Measurements from ENCODE around the gene PABPN1. TPM values are rescaled to one million over a fixed set of nuclear protein-coding genes. Genes with fewer than 3 reads are reported as not detected.

The PABPN1 gene
- total and polyA plus RNA-seq, 9 of the 15 experiments (the other 6 are each of a cell fraction or from before 2014, with no cell fraction given), result 32.6 to 388 (median 178) TPM

DNA sequence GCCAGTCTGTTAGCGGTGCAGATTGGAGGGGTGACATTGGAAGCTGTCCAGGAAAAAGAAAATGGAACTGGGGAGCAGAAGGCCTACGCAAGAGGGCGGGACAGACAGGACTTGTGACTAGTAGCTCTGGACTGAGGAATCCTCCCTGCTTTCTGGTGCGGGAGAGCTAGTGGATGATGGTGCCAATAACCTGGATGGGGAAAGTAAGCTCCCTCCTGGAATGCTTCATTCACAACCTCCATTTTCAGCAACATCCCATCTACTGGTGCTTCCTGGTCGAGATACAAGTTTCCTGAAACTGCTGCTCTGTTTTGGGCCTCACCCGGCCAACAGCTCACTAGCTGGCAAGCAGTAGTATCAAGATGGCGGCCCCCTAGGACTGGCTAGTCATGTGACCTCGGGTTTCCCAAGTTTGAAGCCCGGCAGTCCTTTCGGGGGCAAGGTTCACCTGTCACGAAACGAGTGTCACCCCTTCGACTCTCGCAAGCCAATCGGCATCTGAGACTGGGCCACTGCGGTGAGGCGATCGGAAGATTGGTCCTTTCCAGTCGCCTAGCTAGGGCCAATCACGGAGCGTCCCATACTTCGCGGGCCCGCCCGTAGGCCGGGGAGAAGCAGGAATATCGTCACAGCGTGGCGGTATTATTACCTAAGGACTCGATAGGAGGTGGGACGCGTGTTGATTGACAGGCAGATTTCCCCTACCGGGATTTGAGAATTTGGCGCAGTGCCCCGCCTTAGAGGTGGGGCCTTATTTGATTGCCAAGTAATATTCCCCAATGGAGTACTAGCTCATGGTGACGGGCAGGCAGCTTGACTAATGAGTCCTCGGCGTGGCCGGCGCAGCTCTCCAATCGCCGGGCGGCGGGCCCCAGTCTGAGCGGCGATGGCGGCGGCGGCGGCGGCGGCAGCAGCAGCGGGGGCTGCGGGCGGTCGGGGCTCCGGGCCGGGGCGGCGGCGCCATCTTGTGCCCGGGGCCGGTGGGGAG, at the start of gene PABPN1 (continued):
- TF ChIP-seq, protein P1, sequence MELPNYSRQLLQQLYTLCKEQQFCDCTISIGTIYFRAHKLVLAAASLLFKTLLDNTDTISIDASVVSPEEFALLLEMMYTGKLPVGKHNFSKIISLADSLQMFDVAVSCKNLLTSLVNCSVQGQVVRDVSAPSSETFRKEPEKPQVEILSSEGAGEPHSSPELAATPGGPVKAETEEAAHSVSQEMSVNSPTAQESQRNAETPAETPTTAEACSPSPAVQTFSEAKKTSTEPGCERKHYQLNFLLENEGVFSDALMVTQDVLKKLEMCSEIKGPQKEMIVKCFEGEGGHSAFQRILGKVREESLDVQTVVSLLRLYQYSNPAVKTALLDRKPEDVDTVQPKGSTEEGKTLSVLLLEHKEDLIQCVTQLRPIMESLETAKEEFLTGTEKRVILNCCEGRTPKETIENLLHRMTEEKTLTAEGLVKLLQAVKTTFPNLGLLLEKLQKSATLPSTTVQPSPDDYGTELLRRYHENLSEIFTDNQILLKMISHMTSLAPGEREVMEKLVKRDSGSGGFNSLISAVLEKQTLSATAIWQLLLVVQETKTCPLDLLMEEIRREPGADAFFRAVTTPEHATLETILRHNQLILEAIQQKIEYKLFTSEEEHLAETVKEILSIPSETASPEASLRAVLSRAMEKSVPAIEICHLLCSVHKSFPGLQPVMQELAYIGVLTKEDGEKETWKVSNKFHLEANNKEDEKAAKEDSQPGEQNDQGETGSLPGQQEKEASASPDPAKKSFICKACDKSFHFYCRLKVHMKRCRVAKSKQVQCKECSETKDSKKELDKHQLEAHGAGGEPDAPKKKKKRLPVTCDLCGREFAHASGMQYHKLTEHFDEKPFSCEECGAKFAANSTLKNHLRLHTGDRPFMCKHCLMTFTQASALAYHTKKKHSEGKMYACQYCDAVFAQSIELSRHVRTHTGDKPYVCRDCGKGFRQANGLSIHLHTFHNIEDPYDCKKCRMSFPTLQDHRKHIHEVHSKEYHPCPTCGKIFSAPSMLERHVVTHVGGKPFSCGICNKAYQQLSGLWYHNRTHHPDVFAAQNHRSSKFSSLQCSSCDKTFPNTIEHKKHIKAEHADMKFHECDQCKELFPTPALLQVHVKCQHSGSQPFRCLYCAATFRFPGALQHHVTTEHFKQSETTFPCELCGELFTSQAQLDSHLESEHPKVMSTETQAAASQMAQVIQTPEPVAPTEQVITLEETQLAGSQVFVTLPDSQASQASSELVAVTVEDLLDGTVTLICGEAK (IDR thresholded peaks at IDR 0.05), result peak; percentile 65; the same call in 1 of the 2 replicates
- TF ChIP-seq, protein P1 (CRISPR knock-in tag; IDR thresholded peaks at IDR 0.05), result no peak
- TF ChIP-seq, protein P2, sequence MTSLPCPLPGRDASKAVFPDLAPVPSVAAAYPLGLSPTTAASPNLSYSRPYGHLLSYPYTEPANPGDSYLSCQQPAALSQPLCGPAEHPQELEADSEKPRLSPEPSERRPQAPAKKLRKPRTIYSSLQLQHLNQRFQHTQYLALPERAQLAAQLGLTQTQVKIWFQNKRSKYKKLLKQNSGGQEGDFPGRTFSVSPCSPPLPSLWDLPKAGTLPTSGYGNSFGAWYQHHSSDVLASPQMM (CRISPR knock-in tag; IDR thresholded peaks at IDR 0.05), result no peak
- TF ChIP-seq CXXC5 (CRISPR knock-in tag; IDR thresholded peaks at IDR 0.05) (peak; percentile 88), MCM3 (IDR thresholded peaks at IDR 0.05) (no peak), DDX20 (tag; IDR thresholded peaks at IDR 0.05; ENCODE audit: low read depth) (no peak), ZBED1 (IDR thresholded peaks at IDR 0.05) (no peak; the same call in 1 of the 2 replicates), FOXA1 (IDR thresholded peaks at IDR 0.05; ENCODE audit: borderline replicate concordance) (no peak), PCBP1 (IDR thresholded peaks at IDR 0.05; ENCODE audit: low read depth, low read length, poor library complexity, severe bottlenecking) (no peak), TCFL5 (CRISPR knock-in tag; conservative IDR thresholded peaks at IDR 0.05) (no peak), CREBBP (IDR thresholded peaks at IDR 0.05; ENCODE audit: low read depth, low read length) (no peak), SRSF1 (IDR thresholded peaks at IDR 0.05; ENCODE audit: low read depth, low read length) (no peak), ZNF431 (CRISPR knock-in tag; IDR thresholded peaks at IDR 0.05) (no peak), POU5F1 (IDR thresholded peaks at IDR 0.05; ENCODE audit: borderline replicate concordance, low read depth, low read length, partially characterized antibody) (no peak), FOXK1 (CRISPR knock-in tag; IDR thresholded peaks at IDR 0.05; ENCODE audit: borderline replicate concordance) (0 out of 2 replicates have a peak, but pooled peaks have one; percentile 52)
- TF ChIP-seq, protein P3, sequence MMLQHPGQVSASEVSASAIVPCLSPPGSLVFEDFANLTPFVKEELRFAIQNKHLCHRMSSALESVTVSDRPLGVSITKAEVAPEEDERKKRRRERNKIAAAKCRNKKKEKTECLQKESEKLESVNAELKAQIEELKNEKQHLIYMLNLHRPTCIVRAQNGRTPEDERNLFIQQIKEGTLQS (IDR thresholded peaks at IDR 0.05), result no peak
- TF ChIP-seq, protein P3 (CRISPR knock-in tag; conservative IDR thresholded peaks at IDR 0.05), result no peak

Measured in K562 (cell line).